ENCODE data around the gene CRTC1.

DNA sequence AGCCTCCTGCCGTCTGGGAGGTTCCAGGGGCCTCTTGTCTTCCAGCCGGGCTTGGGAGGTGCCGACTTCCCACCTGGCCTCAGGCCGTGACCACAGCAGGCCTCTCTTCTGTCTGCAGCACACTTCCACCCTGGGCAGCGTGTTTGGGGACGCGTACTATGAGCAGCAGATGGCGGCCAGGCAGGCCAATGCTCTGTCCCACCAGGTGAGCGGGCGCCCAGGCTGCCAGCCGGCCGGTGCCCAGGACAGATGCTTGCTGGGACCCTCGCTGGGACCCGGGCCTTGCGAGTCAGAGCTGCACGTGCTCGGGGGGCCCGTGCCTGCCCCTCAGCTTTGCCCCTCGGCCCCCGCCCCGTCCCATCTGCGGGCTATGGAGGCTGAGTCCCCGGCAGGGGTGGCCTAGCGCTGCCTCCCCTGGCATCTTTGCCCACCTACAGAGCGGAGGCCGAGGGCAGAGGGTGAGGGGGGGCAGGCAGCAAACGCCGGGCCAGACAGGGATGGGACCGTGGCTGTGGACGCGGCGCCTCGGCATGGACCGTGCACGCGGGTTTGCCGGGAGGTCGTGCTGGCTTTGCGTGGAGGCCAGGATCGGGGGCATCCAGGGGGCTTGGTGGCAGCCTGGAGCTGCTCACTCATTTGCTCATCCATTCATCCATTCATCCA lies 91.4 kb downstream of the CRTC1 start:
- TF ChIP-seq, protein P1, sequence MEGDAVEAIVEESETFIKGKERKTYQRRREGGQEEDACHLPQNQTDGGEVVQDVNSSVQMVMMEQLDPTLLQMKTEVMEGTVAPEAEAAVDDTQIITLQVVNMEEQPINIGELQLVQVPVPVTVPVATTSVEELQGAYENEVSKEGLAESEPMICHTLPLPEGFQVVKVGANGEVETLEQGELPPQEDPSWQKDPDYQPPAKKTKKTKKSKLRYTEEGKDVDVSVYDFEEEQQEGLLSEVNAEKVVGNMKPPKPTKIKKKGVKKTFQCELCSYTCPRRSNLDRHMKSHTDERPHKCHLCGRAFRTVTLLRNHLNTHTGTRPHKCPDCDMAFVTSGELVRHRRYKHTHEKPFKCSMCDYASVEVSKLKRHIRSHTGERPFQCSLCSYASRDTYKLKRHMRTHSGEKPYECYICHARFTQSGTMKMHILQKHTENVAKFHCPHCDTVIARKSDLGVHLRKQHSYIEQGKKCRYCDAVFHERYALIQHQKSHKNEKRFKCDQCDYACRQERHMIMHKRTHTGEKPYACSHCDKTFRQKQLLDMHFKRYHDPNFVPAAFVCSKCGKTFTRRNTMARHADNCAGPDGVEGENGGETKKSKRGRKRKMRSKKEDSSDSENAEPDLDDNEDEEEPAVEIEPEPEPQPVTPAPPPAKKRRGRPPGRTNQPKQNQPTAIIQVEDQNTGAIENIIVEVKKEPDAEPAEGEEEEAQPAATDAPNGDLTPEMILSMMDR (conservative IDR thresholded peaks at IDR 0.05 in 1 of 2, IDR thresholded peaks at IDR 0.05 in 1 of 2; ENCODE audit: extremely low read depth in 1 of 2, insufficient read depth in 1 of 2, low read depth in 1 of 2, low read length in 2 of 2) = no peak
- TF ChIP-seq EZH2 (IDR thresholded peaks at IDR 0.05; ENCODE audit: borderline replicate concordance, low read length) = no peak

Measured in mammary epithelial cell (primary cell).